ENCODE results near the gene RNF19B.

RNF19B gene

GRCh38 chr1:32964461-32965250, at the start of gene RNF19B:
TSS of gene RNF19B (minus strand) at chr1:32964809. CDS start at chr1:32964685, 124 bp downstream.
- H3K4me3 ChIP-seq (ENCODE audit: low read length) = peak within 1 kb of the TSS; percentile 89
- no peak for TF ChIP-seq ZNF274 (IDR thresholded peaks at IDR 0.05; ENCODE audit: low read depth, low read length)

- TF ChIP-seq ZNF274 (IDR thresholded peaks at IDR 0.05; ENCODE audit: low read depth, low read length) = no peak
- H3K4me3 ChIP-seq (ENCODE audit: low read length) = no peak overlapping the region
Observed at GRCh38 chr1:33013791-33014190, 49.2 kb upstream of the RNF19B start.

- TF ChIP-seq ZNF274 (IDR thresholded peaks at IDR 0.05; ENCODE audit: low read depth, low read length) = no peak
- no peak overlapping the region for H3K4me3 ChIP-seq (ENCODE audit: low read length)
Observed at GRCh38 chr1:33012165-33012564, 47.6 kb upstream of the RNF19B start.

GRCh38 chr1:33010932-33011731, 46.5 kb upstream of the RNF19B start:
- no peak overlapping the region for H3K4me3 ChIP-seq (ENCODE audit: low read length)
- TF ChIP-seq ZNF274 (IDR thresholded peaks at IDR 0.05; ENCODE audit: low read depth, low read length) = no peak

- no peak overlapping the region for H3K4me3 ChIP-seq (ENCODE audit: low read length)
- TF ChIP-seq ZNF274 (IDR thresholded peaks at IDR 0.05; ENCODE audit: low read depth, low read length) = no peak
Observed at GRCh38 chr1:33009561-33009960, 45.0 kb upstream of the RNF19B start.

- no peak overlapping the region for H3K4me3 ChIP-seq (ENCODE audit: low read length)
- no peak for TF ChIP-seq ZNF274 (IDR thresholded peaks at IDR 0.05; ENCODE audit: low read depth, low read length)
Observed at GRCh38 chr1:33008051-33008914, 43.7 kb upstream of the RNF19B start.

- no peak overlapping the region for H3K4me3 ChIP-seq (ENCODE audit: low read length)
- TF ChIP-seq ZNF274 (IDR thresholded peaks at IDR 0.05; ENCODE audit: low read depth, low read length) = no peak
Observed at GRCh38 chr1:33007190-33008050, 42.8 kb upstream of the RNF19B start.

GRCh38 chr1:33005838-33006421, 41.3 kb upstream of the RNF19B start:
- TF ChIP-seq ZNF274 (IDR thresholded peaks at IDR 0.05; ENCODE audit: low read depth, low read length) = no peak

GRCh38 chr1:33005117-33005837, 40.7 kb upstream of the RNF19B start:
- H3K4me3 ChIP-seq (ENCODE audit: low read length) = no peak overlapping the region
- no peak for TF ChIP-seq ZNF274 (IDR thresholded peaks at IDR 0.05; ENCODE audit: low read depth, low read length)

More at GRCh38 chr1:33005838-33006421, 41.3 kb upstream of the RNF19B start:
- no peak overlapping the region for H3K4me3 ChIP-seq (ENCODE audit: low read length)

GRCh38 chr1:33004613-33005012, 40.0 kb upstream of the RNF19B start:
- no peak overlapping the region for H3K4me3 ChIP-seq (ENCODE audit: low read length)
- TF ChIP-seq ZNF274 (IDR thresholded peaks at IDR 0.05; ENCODE audit: low read depth, low read length) = no peak

GRCh38 chr1:33003657-33004056, 39.0 kb upstream of the RNF19B start:
- no peak for TF ChIP-seq ZNF274 (IDR thresholded peaks at IDR 0.05; ENCODE audit: low read depth, low read length)
- H3K4me3 ChIP-seq (ENCODE audit: low read length) = no peak overlapping the region

- H3K4me3 ChIP-seq (ENCODE audit: low read length) = no peak overlapping the region
- no peak for TF ChIP-seq ZNF274 (IDR thresholded peaks at IDR 0.05; ENCODE audit: low read depth, low read length)
Observed at GRCh38 chr1:33002006-33002405, 37.4 kb upstream of the RNF19B start.

All from GM08714 (cell line).